A549 treated with CpdA at 1 μM for 4 hours (cell line): ENCODE data around the gene ADAM15. TPM values are rescaled to one million over a fixed set of nuclear protein-coding genes. Genes with fewer than 3 reads are reported as not detected.

ENCODE experiments used
- total RNA-seq: library from RNA; stranded (reverse); fragments of 200-300 nt; extraction: Qiagen RNA extraction; gene quantifications from 5 replicates; pipeline ENCODE4 v1.2.3, GENCODE V29; 2022; ENCODE audit warnings: low read depth

Gene ADAM15, protein sequence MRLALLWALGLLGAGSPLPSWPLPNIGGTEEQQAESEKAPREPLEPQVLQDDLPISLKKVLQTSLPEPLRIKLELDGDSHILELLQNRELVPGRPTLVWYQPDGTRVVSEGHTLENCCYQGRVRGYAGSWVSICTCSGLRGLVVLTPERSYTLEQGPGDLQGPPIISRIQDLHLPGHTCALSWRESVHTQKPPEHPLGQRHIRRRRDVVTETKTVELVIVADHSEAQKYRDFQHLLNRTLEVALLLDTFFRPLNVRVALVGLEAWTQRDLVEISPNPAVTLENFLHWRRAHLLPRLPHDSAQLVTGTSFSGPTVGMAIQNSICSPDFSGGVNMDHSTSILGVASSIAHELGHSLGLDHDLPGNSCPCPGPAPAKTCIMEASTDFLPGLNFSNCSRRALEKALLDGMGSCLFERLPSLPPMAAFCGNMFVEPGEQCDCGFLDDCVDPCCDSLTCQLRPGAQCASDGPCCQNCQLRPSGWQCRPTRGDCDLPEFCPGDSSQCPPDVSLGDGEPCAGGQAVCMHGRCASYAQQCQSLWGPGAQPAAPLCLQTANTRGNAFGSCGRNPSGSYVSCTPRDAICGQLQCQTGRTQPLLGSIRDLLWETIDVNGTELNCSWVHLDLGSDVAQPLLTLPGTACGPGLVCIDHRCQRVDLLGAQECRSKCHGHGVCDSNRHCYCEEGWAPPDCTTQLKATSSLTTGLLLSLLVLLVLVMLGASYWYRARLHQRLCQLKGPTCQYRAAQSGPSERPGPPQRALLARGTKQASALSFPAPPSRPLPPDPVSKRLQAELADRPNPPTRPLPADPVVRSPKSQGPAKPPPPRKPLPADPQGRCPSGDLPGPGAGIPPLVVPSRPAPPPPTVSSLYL
- 53.3 to 78.1 TPM (median 69.5 TPM) in 5 replicates for total RNA-seq

DNA sequence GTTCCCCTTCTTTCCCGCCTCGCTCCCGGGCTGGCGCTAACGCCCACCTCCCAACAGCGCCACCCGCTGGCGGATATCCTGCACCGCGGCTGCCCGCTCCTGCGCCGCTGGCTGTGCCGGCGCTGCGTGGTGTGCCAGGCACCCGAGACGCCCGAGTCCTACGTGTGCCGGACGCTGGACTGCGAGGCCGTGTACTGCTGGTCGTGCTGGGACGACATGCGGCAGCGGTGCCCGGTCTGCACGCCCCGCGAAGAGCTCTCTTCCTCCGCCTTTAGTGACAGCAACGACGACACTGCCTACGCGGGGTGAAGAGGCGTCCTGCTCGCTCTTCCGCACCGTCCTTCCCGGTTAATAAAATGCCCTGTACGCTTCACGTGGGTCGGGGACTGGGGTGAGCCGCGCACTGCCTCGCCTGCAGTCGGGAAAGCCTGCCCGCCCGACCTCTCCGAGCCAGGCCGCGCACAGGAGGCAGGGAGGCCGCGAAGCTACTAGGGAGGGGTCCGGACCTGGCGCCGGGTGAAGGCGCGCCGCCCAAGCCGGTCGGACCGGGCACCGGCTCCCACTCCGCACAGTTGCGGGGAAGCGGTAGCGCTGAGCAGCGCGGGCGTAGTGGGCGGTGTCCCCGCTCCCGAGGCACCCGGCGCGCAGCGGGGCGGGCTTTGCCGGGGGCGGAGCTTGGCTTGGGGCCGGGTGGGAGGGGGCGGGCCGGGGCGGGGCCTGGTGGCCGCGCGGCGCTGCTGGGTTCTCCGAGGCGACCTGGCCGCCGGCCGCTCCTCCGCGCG is at the start of gene ADAM15:
TSS of gene ADAM15 (plus strand) at position 757 of the 782 bp plus-strand sequence. CDS start 71 bp downstream, outside the sequence.

DNA sequence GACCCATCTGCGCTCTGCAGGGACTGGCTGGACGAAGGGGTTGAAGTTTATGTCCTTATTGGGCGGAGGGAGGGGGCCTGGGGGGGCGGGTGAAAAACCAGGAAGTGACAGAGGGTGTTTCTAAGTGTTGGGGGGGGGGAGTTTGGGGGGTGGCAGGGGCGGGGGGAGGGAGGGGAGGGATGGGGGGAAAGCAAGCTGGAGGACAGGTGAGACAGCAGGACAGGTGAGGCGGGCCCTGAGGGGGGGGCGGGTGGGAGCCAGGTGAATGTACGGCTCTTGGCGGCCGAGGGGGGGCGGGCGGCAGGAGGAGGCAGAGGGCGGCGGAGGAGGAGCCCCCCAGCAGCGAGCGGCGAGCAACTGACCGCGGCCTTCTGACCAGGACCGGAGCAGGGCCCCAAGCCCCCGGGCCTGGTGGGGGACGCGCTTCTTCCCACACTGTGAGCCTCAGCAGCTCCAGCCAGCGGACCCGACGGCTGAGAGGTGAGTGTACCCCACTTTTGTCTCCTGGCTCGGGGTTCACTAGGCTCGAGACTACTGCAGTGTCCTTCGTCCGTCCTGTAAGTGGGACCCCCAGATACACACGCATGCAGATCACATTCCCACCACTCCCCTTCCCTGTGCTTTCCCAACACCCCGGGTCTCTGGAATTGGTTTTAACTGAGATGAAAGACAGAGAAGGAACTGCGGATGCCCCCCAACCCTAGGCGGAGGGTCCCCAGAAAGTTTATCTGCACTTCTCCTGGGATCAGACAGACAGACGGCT is 48.5 kb upstream of the ADAM15 start, which contains the start of gene ZBTB7B:
TSS of gene ZBTB7B (plus strand) at position 339 of the 763 bp plus-strand sequence. CDS start 11,859 bp downstream, outside the sequence.

DNA sequence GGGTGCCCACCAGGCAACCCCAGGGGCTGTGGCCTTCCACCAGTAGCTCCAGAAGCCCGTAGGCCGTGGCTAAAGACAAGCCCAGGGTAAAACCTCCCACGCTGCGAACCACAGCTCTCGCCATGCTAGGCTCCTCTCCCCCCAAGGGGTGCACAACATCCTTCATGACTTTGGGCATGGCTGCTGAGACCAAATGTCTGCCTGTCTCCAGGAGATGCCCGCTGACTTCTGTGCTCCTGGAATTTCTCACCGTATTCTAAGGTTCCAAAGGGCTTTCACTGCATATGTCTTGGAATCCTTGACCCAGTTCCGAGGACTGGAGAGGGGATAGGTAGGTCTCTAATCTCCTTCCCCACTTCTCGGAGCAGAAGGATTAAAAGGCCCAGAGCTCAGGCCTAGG is 17.6 kb upstream of the ADAM15 start, which contains the start of the genes DCST1 and DCST2:
TSS of gene DCST1 (plus strand) at position 301 of the 400 bp plus-strand sequence. CDS start 213 bp downstream, outside the sequence.
TSS of gene DCST2 (minus strand) at position 258 of the 400 bp plus-strand sequence. CDS start at position 178, 80 bp downstream.

DNA sequence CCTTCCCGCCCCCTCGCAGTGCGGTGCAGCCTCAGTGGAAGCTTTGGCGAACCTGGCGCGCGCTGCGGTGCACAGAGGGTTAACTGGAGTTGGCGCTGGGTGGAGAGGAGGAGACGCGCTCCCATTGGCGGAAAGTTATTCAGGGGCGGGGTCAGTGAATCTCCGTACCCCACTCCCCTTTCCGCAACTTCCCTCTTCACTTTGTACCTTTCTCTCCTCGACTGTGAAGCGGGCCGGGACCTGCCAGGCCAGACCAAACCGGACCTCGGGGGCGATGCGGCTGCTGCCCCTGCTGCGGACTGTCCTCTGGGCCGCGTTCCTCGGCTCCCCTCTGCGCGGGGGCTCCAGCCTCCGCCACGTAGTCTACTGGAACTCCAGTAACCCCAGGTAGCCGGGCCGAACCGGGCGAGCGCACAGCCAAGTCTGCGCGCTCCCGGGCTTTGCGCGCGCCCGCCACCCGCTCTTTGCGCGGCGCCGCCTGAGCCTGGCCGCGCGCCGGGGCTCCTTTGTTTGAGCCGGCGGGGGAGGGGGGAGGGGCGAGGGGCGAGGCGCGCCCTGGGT is 12.5 kb downstream of the ADAM15 start, which contains the start of gene EFNA4:
TSS of gene EFNA4 (plus strand) at position 191 of the 561 bp plus-strand sequence. CDS start at position 275, 84 bp downstream.

DNA sequence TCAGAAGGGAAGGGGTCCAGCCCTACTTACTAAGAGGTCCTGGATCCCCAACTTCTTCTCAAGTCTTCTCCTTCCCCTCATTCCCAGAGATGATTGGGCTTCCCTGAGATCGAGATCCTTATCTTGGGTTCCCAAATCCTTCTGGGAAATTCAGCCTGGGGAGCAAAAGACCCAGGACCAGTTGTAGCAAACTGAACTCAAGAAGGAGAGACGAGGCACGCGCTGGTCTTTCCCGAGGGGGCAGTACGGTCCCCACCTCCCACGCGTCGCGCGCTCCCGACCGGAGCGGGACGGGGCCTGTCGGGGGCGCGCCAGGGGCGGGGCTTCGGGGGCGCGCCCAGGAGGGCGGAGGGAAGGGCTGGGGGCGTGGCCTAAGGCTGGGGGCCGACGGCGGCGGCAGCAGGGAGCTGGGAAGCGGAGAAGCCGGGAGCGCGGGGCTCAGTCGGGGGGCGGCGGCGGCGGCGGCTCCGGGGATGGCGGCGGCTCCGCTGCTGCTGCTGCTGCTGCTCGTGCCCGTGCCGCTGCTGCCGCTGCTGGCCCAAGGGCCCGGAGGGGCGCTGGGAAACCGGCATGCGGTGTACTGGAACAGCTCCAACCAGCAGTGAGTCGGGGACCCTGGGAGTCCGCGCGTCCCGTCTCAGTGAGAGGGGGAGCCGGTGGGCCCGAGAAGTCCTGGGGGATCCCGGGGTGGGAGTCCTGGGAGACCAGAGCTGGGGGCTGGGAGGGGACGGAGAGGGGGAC is 27.5 kb downstream of the ADAM15 start, which contains the start of gene EFNA3:
TSS of gene EFNA3 (plus strand) at position 369 of the 741 bp plus-strand sequence. CDS start at position 474, 105 bp downstream.

Other genes starting within 250 kb of the ADAM15 start
- gene KCNN3, start 181.0 kb upstream of the ADAM15 start, total RNA-seq: 0.05 to 0.07 TPM (median 0.05 TPM) in 3 of 5 replicates, not detected in the others
- 38.2 to 44.2 TPM (median 41.9 TPM) in 5 replicates for gene PMVK, start 114.6 kb upstream of the ADAM15 start, total RNA-seq
- gene PBXIP1, start 95.2 kb upstream of the ADAM15 start, total RNA-seq: 12.4 to 16.4 TPM (median 15.2 TPM) in 5 replicates
- gene PYGO2, start 89.5 kb upstream of the ADAM15 start, total RNA-seq: 19.2 to 24.9 TPM (median 22.4 TPM) in 5 replicates
- gene SHC1, start 80.6 kb upstream of the ADAM15 start, total RNA-seq: 128 to 148 TPM (median 144 TPM) in 5 replicates
- gene CKS1B, start 76.6 kb upstream of the ADAM15 start, total RNA-seq: 314 to 378 TPM (median 356 TPM) in 5 replicates
- gene FLAD1, start 68.0 kb upstream of the ADAM15 start, total RNA-seq: 38.6 to 46.1 TPM (median 42.8 TPM) in 5 replicates
- not detected in 5 replicates for gene LENEP, start 57.7 kb upstream of the ADAM15 start, total RNA-seq
- 16.3 to 24.6 TPM (median 22.0 TPM) in 5 replicates for gene ZBTB7B, start 48.5 kb upstream of the ADAM15 start, total RNA-seq
- 0.32 to 0.79 TPM (median 0.43 TPM) in 4 of 5 replicates, not detected in the other for gene DCST2, start 17.5 kb upstream of the ADAM15 start, total RNA-seq
- 0.02 TPM in 1 of 5 replicates, not detected in the others for gene DCST1, start 17.5 kb upstream of the ADAM15 start, total RNA-seq
- 7.0 to 10.0 TPM (median 8.4 TPM) in 5 replicates for gene EFNA4, start 12.4 kb downstream of the ADAM15 start, total RNA-seq
- 2.3 to 5.0 TPM (median 4.7 TPM) in 5 replicates for gene EFNA3, start 27.5 kb downstream of the ADAM15 start, total RNA-seq
- 35.9 to 42.4 TPM (median 36.7 TPM) in 5 replicates for gene EFNA1, start 76.6 kb downstream of the ADAM15 start, total RNA-seq
- 32.2 to 36.2 TPM (median 34.4 TPM) in 5 replicates for gene SLC50A1, start 84.5 kb downstream of the ADAM15 start, total RNA-seq
- gene DPM3, start 89.2 kb downstream of the ADAM15 start, total RNA-seq: 63.4 to 108 TPM (median 93.8 TPM) in 5 replicates
- gene KRTCAP2, start 122.0 kb downstream of the ADAM15 start, total RNA-seq: 200 to 262 TPM (median 243 TPM) in 5 replicates
- gene TRIM46, start 122.5 kb downstream of the ADAM15 start, total RNA-seq: 1.2 to 1.6 TPM (median 1.5 TPM) in 5 replicates
- 7.8 to 10.1 TPM (median 9.5 TPM) in 5 replicates for gene THBS3, start 156.6 kb downstream of the ADAM15 start, total RNA-seq
- gene MTX1, start 157.4 kb downstream of the ADAM15 start, total RNA-seq: 66.1 to 77.7 TPM (median 70.8 TPM) in 5 replicates
- gene ENTREP3, start 204.2 kb downstream of the ADAM15 start, total RNA-seq: 25.8 to 40.1 TPM (median 36.2 TPM) in 5 replicates
- gene SCAMP3, start 211.0 kb downstream of the ADAM15 start, total RNA-seq: 91.8 to 138 TPM (median 132 TPM) in 5 replicates
- gene CLK2, start 222.2 kb downstream of the ADAM15 start, total RNA-seq: 21.7 to 30.7 TPM (median 27.5 TPM) in 5 replicates
- gene HCN3, start 226.1 kb downstream of the ADAM15 start, total RNA-seq: 2.9 to 5.8 TPM (median 4.5 TPM) in 5 replicates